ENCODE results near the gene SMIM27. TPM values are rescaled to one million over a fixed set of nuclear protein-coding genes. Genes with fewer than 3 reads are reported as not detected.
"Not testable (repeated sequence)": the region's sequence is repeated elsewhere in the genome, so short reads cannot be mapped to it uniquely, and the experiment has no call there.

Gene SMIM27
- total and polyA plus RNA-seq, 4 experiments from 2014 or later: 32.1 to 115 (median 40.1) TPM

DNA sequence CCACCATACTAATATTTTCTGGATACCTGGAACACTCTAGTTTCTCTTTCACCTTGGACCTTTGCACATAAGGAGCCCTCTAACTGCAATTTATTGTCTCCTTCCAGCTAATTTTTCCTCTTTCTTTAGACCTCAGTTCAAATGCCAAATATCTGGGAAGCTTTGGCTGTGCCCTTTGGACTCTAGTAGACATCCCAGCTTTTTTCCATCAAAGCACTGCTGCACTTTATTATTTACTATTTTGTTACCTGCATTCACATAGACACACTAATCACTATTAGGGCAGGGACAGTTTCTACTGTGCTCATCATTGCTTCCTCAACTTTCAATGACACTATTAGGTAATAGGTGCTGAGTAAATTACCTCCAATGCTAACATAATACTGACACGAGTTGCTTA lies 28.2 kb upstream of the SMIM27 start:
- Histone ChIP-seq H3K4me1 (ENCODE audit: insufficient read depth, low read length) (peaks cover 46% of the 10 kb centered on the region), H3K9me3 (ENCODE audit: control insufficient read depth in 1 of 2, low read length in 2 of 2) (no peaks in the 10 kb centered on the region), H3K36me3 (ENCODE audit: insufficient read depth, low read length) (no peaks in the 10 kb centered on the region), H3K4me3 (ENCODE audit: low read length in 2 of 2) (no peak overlapping the region), H3K27ac (ENCODE audit: low read depth, low read length) (no peak overlapping the region), H3K27me3 (ENCODE audit: insufficient read depth, low read length) (no peaks in the 10 kb centered on the region)
- Mint-ChIP-seq H3K27ac (peak overlapping the region; percentile 71 to 98 (median 93)), H3K4me1 (peaks cover 43 to 76% (median 61%) of the 10 kb centered on the region in 4 donors), H3K9me3 (no peaks in the 10 kb centered on the region), H3K4me3 (peak overlapping the region; percentile 45 to 99 (median 96)), H3K36me3 (peaks cover 13 to 27% of the 10 kb centered on the region in 2 donors), H3K27me3 (no peaks in the 10 kb centered on the region)
- intact Hi-C loops (cut with micrococcal nuclease): no loop called here
- ChIA-PET CTCF (ENCODE audit: partially characterized antibody) (interaction anchor here (4.6 to 6.4 kb wide), 3 partner anchors 54 to 145 kb away, joined by 28 to 133 read pairs (median 50); partner anchors contain the start of gene ACO1), POLR2A (ENCODE audit: partially characterized antibody) (interaction anchor here (3.7 to 4.1 kb wide), 2 partner anchors 27 to 49 kb away, joined by 29 to 62 read pairs; partner anchors contain the start of genes NDUFB6, SMIM27 and TOPORS)
- DNase-seq: no peak

DNA sequence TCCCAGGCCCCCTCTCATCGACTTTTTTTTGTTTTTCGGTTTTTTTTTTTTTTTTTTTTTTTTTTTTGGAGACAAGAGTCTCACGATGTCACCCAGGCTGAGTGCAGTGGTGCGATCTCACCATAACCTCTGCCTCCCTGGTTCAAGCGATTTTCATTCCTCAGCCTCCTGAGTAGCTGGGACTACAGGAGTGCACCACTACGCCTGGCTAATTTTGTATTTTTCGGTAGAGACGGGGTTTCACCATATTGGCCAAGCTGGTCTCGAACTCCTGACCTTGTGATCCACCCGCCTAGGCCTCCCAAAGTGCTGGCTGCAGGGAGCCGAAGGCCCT lies 27.6 kb upstream of the SMIM27 start:
- H3K36me3 ChIP-seq (ENCODE audit: insufficient read depth, low read length); H3K27me3 ChIP-seq (ENCODE audit: insufficient read depth, low read length); DNase-seq; intact Hi-C loops (cut with micrococcal nuclease); H3K9me3 Mint-ChIP-seq; H3K4me3 ChIP-seq (ENCODE audit: low read length in 2 of 2); H3K9me3 ChIP-seq (ENCODE audit: control insufficient read depth in 1 of 2, low read length in 2 of 2); H3K27me3 Mint-ChIP-seq: not testable (repeated sequence)
- peaks cover 43 to 76% (median 61%) of the 10 kb centered on the region in 4 donors for H3K4me1 Mint-ChIP-seq
- peaks cover 13 to 27% of the 10 kb centered on the region in 2 donors for H3K36me3 Mint-ChIP-seq
- peak overlapping the region; percentile 71 to 98 (median 94) for H3K27ac Mint-ChIP-seq
- H3K4me3 Mint-ChIP-seq: peak overlapping the region; percentile 91 to 99 (median 97)
- ChIA-PET CTCF (ENCODE audit: partially characterized antibody) (interaction anchor here (1.5 to 6.4 kb wide), 7 partner anchors 17 to 146 kb away, joined by 4 to 133 read pairs (median 23); partner anchors contain the start of genes ACO1 and NDUFB6), POLR2A (ENCODE audit: partially characterized antibody) (interaction anchor here (1.0 to 4.1 kb wide), 7 partner anchors 10 to 145 kb away, joined by 3 to 62 read pairs (median 23); partner anchors contain the start of genes ACO1, NDUFB6, SMIM27 and TOPORS)
- Histone ChIP-seq H3K27ac (ENCODE audit: low read depth, low read length) (peak overlapping the region; percentile 94), H3K4me1 (ENCODE audit: insufficient read depth, low read length) (peaks cover 46% of the 10 kb centered on the region)

DNA sequence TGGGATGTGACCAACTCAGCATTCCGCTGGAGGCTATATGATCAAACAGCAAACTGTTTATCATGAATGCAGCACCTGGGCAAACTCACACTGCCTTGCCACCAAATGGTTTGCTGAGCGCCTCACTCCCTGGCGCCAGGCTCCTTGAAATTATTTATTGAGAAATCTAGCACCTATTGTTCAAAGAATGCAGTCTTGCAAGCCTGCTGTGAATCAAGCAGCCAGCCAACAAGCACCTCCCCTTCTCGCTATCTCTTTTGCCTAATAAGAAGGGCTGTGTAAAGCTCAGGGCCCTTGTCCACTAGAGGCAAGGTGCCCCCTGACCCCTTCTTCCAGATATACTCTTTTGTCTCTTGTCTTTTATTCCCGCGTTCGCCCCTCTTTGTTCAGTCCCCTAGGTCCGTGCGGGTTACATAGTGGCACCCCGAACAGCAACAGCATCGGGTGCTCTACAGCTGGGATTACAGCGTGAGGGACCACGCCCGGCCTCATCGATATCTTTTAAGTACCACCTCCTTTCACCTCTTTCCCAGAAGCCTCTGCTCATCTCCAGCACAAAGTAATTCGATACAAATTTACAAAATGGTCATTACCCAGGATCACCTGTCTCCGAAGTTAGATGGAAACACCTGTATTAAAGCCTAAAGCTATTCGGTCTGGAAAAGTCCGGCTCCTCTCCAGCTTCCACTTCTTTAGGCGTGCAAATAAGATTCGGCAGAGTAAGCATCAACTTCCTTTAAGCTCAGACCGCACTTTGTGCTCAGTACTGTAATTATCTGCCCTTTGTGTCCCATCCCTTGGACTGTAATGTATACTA lies 27.0 kb upstream of the SMIM27 start:
- Mint-ChIP-seq H3K4me3 (peak overlapping the region; percentile 91 to 99 (median 97)), H3K27me3 (no peaks in the 10 kb centered on the region), H3K36me3 (peaks cover 13 to 25% of the 10 kb centered on the region in 2 donors), H3K27ac (peak overlapping the region; percentile 93 to 98 (median 97)), H3K4me1 (peaks cover 43 to 76% (median 59%) of the 10 kb centered on the region in 4 donors), H3K9me3 (no peaks in the 10 kb centered on the region)
- Histone ChIP-seq H3K27me3 (ENCODE audit: insufficient read depth, low read length) (no peaks in the 10 kb centered on the region), H3K27ac (ENCODE audit: low read depth, low read length) (peak overlapping the region; percentile 94), H3K36me3 (ENCODE audit: insufficient read depth, low read length) (no peaks in the 10 kb centered on the region), H3K4me1 (ENCODE audit: insufficient read depth, low read length) (peaks cover 46% of the 10 kb centered on the region), H3K4me3 (ENCODE audit: low read length in 2 of 2) (peak overlapping the region; percentile 78 to 93), H3K9me3 (ENCODE audit: control insufficient read depth in 1 of 2, low read length in 2 of 2) (no peaks in the 10 kb centered on the region)
- ChIA-PET POLR2A (ENCODE audit: partially characterized antibody) (interaction anchor here (0.6 to 4.1 kb wide), 10 partner anchors 9 to 919 kb away, joined by 3 to 62 read pairs (median 10); partner anchors contain the start of genes ACO1, DNAJA1, NDUFB6 and SMIM27), CTCF (ENCODE audit: partially characterized antibody) (interaction anchor here (0.8 to 6.4 kb wide), 19 partner anchors 8 to 147 kb away, joined by 3 to 133 read pairs (median 8); partner anchors contain the start of genes ACO1, NDUFB6, SMIM27 and TOPORS)
- DNase-seq: peak; percentile 17 to 46 (median 29)
- intact Hi-C loops (cut with micrococcal nuclease): loop anchor here (5.0 kb wide), 1 partner anchor 58 kb away; no protein-coding TSS in a partner anchor

DNA sequence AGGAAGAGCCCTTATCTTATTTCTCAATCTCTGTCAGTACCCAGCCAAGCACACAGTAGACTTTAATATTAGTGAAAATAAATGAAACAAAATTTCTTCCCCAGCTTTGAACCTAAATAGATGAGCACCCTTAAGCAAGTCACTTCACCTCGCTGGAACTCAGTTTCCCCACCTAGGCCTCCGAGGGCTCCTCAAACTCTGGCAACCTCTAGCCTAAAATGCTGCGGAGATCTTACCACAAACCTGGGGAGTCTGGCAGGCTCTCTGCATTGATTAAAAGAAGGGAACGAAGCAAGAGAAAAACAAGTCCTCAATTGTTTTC lies 26.5 kb upstream of the SMIM27 start:
- CTCF ChIA-PET (ENCODE audit: partially characterized antibody): interaction anchor here (0.7 to 6.4 kb wide), 25 partner anchors 8 to 147 kb away, joined by 3 to 133 read pairs (median 7); partner anchors contain the start of genes ACO1, NDUFB6, SMIM27 and TOPORS
- peaks cover 41 to 70% (median 54%) of the 10 kb centered on the region in 4 donors for H3K4me1 Mint-ChIP-seq
- DNase-seq: no peak

DNA sequence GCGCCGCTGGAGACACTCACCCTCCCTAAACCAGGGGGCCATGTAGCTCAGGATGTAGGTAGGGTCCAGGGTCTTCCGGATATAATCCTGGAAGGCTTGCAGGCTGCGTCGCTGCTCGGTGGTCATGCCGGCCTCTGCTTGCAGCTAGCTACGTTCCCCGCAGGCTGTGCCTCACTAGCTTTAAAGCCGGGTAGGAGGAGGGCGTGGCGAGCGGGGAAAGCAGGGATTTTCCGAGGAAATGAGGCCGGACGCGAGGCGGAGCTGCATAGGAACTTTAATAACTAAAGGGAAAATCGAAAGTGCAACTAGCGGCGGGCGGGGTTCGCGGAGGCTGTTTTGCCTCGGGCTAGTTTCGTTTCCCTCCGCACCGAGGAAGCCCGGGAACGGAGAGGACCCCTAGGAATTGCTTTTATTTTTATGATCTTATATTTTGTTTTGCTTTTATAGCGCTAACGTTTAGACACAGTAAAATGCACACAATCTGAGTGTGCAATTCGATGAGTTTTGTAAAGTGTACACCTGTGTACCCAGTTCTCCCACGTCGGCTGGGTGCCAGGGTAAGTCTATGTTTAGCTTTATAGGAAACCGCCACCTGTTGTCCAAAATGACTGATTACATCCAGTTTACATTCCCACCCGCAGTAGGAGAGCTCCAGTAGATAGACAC lies 26.0 kb upstream of the SMIM27 start, which contains the start of gene RIGI:
RIGI (minus strand) TSS at position 156 of the 666 bp plus-strand sequence; CDS start at position 126, 30 bp downstream.
- Mint-ChIP-seq H3K27me3 (no peaks in the 10 kb centered on the region), H3K36me3 (peaks cover 16 to 25% of the 10 kb centered on the region in 2 donors), H3K4me3 (peak within 1 kb of the TSS; percentile 91 to 99 (median 97)), H3K27ac (peak within 1 kb of the TSS; percentile 93 to 98 (median 97)), H3K4me1 (peaks cover 40 to 70% (median 54%) of the 10 kb centered on the region in 4 donors), H3K9me3 (no peaks in the 10 kb centered on the region)
- intact Hi-C loops (cut with micrococcal nuclease): loop anchor here (1.0 to 5.0 kb wide), 6 partner anchors 15 to 147 kb away; partner anchors contain the start of genes ACO1 and NDUFB6
- Histone ChIP-seq H3K4me1 (ENCODE audit: insufficient read depth, low read length) (peaks cover 46% of the 10 kb centered on the region), H3K9me3 (ENCODE audit: control insufficient read depth in 1 of 2, low read length in 2 of 2) (no peaks in the 10 kb centered on the region), H3K4me3 (ENCODE audit: low read length in 2 of 2) (peak within 1 kb of the TSS; percentile 78 to 93), H3K27me3 (ENCODE audit: insufficient read depth, low read length) (no peaks in the 10 kb centered on the region), H3K36me3 (ENCODE audit: insufficient read depth, low read length) (no peaks in the 10 kb centered on the region), H3K27ac (ENCODE audit: low read depth, low read length) (peak within 1 kb of the TSS; percentile 94)
- peak; percentile 80 to 92 (median 81) for DNase-seq
- POLR2A ChIA-PET (ENCODE audit: partially characterized antibody): interaction anchor here (0.6 to 4.1 kb wide), 9 partner anchors 8 to 918 kb away, joined by 3 to 62 read pairs (median 13); partner anchors contain the start of genes ACO1, DNAJA1, NDUFB6 and SMIM27
- CTCF ChIA-PET (ENCODE audit: partially characterized antibody): interaction anchor here (0.7 to 6.4 kb wide), 32 partner anchors 7 to 459 kb away, joined by 3 to 133 read pairs (median 6); partner anchors contain the start of genes ACO1, NDUFB6, SMIM27 and TOPORS

More for the DNA sequence above, 26.5 kb upstream of the SMIM27 start:
- H3K4me3 ChIP-seq (ENCODE audit: low read length in 2 of 2): peak overlapping the region; percentile 78 to 93
- H3K4me1 ChIP-seq (ENCODE audit: insufficient read depth, low read length): peaks cover 46% of the 10 kb centered on the region
- POLR2A ChIA-PET (ENCODE audit: partially characterized antibody): interaction anchor here (0.6 to 4.1 kb wide), 9 partner anchors 9 to 918 kb away, joined by 3 to 62 read pairs (median 13); partner anchors contain the start of genes ACO1, DNAJA1, NDUFB6 and SMIM27
- peak overlapping the region; percentile 94 for H3K27ac ChIP-seq (ENCODE audit: low read depth, low read length)
- Mint-ChIP-seq H3K27me3 (no peaks in the 10 kb centered on the region), H3K36me3 (peaks cover 13 to 25% of the 10 kb centered on the region in 2 donors), H3K9me3 (no peaks in the 10 kb centered on the region), H3K27ac (peak overlapping the region; percentile 93 to 98 (median 97)), H3K4me3 (peak overlapping the region; percentile 91 to 99 (median 97))
- intact Hi-C loops (cut with micrococcal nuclease): loop anchor here (1.0 to 5.0 kb wide), 6 partner anchors 15 to 146 kb away; partner anchors contain the start of genes ACO1 and NDUFB6
- H3K27me3 ChIP-seq (ENCODE audit: insufficient read depth, low read length): no peaks in the 10 kb centered on the region
- H3K36me3 ChIP-seq (ENCODE audit: insufficient read depth, low read length): no peaks in the 10 kb centered on the region
- H3K9me3 ChIP-seq (ENCODE audit: control insufficient read depth in 1 of 2, low read length in 2 of 2): no peaks in the 10 kb centered on the region

DNA sequence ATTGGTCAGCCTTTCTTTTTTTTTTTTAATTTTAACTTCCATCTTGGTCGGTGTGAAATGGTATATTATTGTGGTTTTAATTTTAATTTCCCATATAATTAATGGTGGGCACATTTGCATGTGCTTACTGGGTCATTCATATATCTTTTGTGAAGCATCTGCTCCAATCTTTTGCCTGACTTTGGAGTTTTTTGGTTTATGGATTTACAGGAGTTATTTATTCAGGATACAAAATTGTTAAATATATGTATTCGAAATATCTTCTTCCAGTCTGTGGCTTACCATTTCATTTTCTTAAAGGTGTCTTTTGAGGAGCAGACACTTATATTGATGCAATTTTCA lies 25.4 kb upstream of the SMIM27 start:
- Mint-ChIP-seq H3K4me1 (peaks cover 36 to 65% (median 48%) of the 10 kb centered on the region in 4 donors), H3K36me3 (peaks cover 14 to 23% of the 10 kb centered on the region in 2 donors), H3K27me3 (no peaks in the 10 kb centered on the region), H3K27ac (peak overlapping the region; percentile 93 to 98 (median 97)), H3K4me3 (peak overlapping the region; percentile 91 to 99 (median 97)), H3K9me3 (no peaks in the 10 kb centered on the region)
- ChIA-PET POLR2A (ENCODE audit: partially characterized antibody) (interaction anchor here (0.7 to 4.1 kb wide), 6 partner anchors 18 to 499 kb away, joined by 3 to 62 read pairs (median 25); partner anchors contain the start of genes ACO1, DNAJA1, NDUFB6 and SMIM27), CTCF (ENCODE audit: partially characterized antibody) (interaction anchor here (0.8 to 6.4 kb wide), 27 partner anchors 8 to 459 kb away, joined by 3 to 133 read pairs (median 7); partner anchors contain the start of genes ACO1, NDUFB6, SMIM27 and TOPORS)
- peak overlapping the region; percentile 78 to 93 for H3K4me3 ChIP-seq (ENCODE audit: low read length in 2 of 2)
- H3K4me1 ChIP-seq (ENCODE audit: insufficient read depth, low read length): peaks cover 44% of the 10 kb centered on the region
- no peaks in the 10 kb centered on the region for H3K36me3 ChIP-seq (ENCODE audit: insufficient read depth, low read length)
- no peaks in the 10 kb centered on the region for H3K9me3 ChIP-seq (ENCODE audit: control insufficient read depth in 1 of 2, low read length in 2 of 2)
- peak overlapping the region; percentile 94 for H3K27ac ChIP-seq (ENCODE audit: low read depth, low read length)
- DNase-seq: no peak
- intact Hi-C loops (cut with micrococcal nuclease): loop anchor here (1.0 to 5.0 kb wide), 6 partner anchors 16 to 147 kb away; partner anchors contain the start of genes ACO1 and NDUFB6
- H3K27me3 ChIP-seq (ENCODE audit: insufficient read depth, low read length): no peaks in the 10 kb centered on the region
